IMR-90 (cell line): Measurements from ENCODE around the gene USP24. TPM values are rescaled to one million over a fixed set of nuclear protein-coding genes. Genes with fewer than 3 reads are reported as not detected.
A peak's percentile ranks its signal among the peaks of the same experiment; 100 is the strongest.

Source experiments
- ATAC-seq: fragments of 200-7000 bp; cut with Tn5 transposase; 2 replicates; pipeline ENCODE4 v1.9.1; 2020; ENCODE audit warnings: low read depth, mild to moderate bottlenecking, moderate library complexity
- BruUV-seq: library from RNA; stranded (reverse); fragments of 400-500 nt; replicated peaks from 2 replicates; lab custom pipeline; 2021; lab: Mats Ljungman, UMichigan
- CTCF ChIA-PET: fragments of 300-600 bp; formaldehyde crosslinking; extraction: SDS; loops from one replicate; lab custom pipeline; 2021; ENCODE audit warnings: antibody characterized with exemption; lab: Yijun Ruan, JAX
- POLR2A ChIA-PET: fragments of 300-600 bp; sonication (Branson Sonifier 250); formaldehyde crosslinking; loops from one replicate; lab custom pipeline; 2022; ENCODE audit warnings: antibody characterized with exemption; ENCODE audit not compliant: unreplicated experiment; lab: Charles Lee
- DNase-seq: peaks from one replicate; pipeline ENCODE4 v3.0.0; 2013
- H2AFZ ChIP-seq: replicated peaks from 2 replicates; pipeline ENCODE3; 2013; ENCODE audit warnings: low read length, mild to moderate bottlenecking; ENCODE audit not compliant: poor library complexity
- H2AK5ac ChIP-seq: 2 replicates; pipeline ENCODE4 v1.6.1; 2013; ENCODE audit warnings: low read depth, low read length, inconsistent platforms
- H2AK9ac ChIP-seq: replicated peaks from 2 replicates; pipeline ENCODE3; 2013; ENCODE audit warnings: mild to moderate bottlenecking, low read depth, low read length, moderate library complexity; ENCODE audit not compliant: poor library complexity
- H2BK120ac ChIP-seq: 2 replicates; pipeline ENCODE4 v1.6.1; 2013; ENCODE audit warnings: low read depth, low read length, inconsistent platforms
- H2BK15ac ChIP-seq: 3 replicates; pipeline ENCODE4 v1.6.1; 2013; ENCODE audit warnings: low read depth, low read length, inconsistent platforms
- H2BK20ac ChIP-seq: 2 replicates; pipeline ENCODE4 v1.6.1; 2013; ENCODE audit warnings: low read depth, mild to moderate bottlenecking, inconsistent platforms, low read length, moderate library complexity
- H2BK5ac ChIP-seq: 2 replicates; pipeline ENCODE4 v1.6.1; 2013; ENCODE audit warnings: mild to moderate bottlenecking, low read depth, low read length, inconsistent platforms; ENCODE audit not compliant: poor library complexity, severe bottlenecking
- H3K14ac ChIP-seq: replicated peaks from 2 replicates; pipeline ENCODE4 v1.6.1; 2013; ENCODE audit warnings: low read depth, low read length, inconsistent platforms
- H3K18ac ChIP-seq: 2 replicates; pipeline ENCODE4 v1.6.1; 2013; ENCODE audit warnings: low read depth, low read length, control low read depth
- H3K23ac ChIP-seq: 2 replicates; pipeline ENCODE4 v1.6.1; 2013; ENCODE audit warnings: low read depth, low read length, inconsistent platforms
- H3K27ac ChIP-seq: 2 replicates; pipeline ENCODE4 v1.5.1; 2013; ENCODE audit warnings: mild to moderate bottlenecking, control low read depth, low read length; ENCODE audit not compliant: insufficient read depth
- H3K27me3 ChIP-seq: 2 replicates; pipeline ENCODE4 v1.6.1; 2013; ENCODE audit warnings: low read length; ENCODE audit not compliant: control insufficient read depth, insufficient read depth
- H3K36me3 ChIP-seq: 2 replicates; pipeline ENCODE4 v1.6.1; 2013; ENCODE audit warnings: low read length, mixed read lengths; ENCODE audit not compliant: control insufficient read depth, insufficient read depth
- H3K4ac ChIP-seq: 2 replicates; pipeline ENCODE4 v1.6.1; 2013; ENCODE audit warnings: low read depth, low read length, inconsistent platforms
- H3K4me1 ChIP-seq: 2 replicates; pipeline ENCODE4 v1.6.1; 2013; ENCODE audit warnings: low read length, mixed read lengths; ENCODE audit not compliant: control insufficient read depth, insufficient read depth
- H3K4me2 ChIP-seq: 2 replicates; pipeline ENCODE4 v1.6.1; 2013; ENCODE audit warnings: low read depth, mild to moderate bottlenecking, control low read depth, low read length, moderate library complexity
- H3K4me3 ChIP-seq: 2 replicates; pipeline ENCODE4 v1.5.1; 2013; ENCODE audit warnings: low read depth, mild to moderate bottlenecking, control low read depth, low read length, moderate library complexity; ENCODE audit not compliant: insufficient read depth
- H3K56ac ChIP-seq: 2 replicates; pipeline ENCODE4 v1.6.1; 2013; ENCODE audit warnings: low read length, inconsistent platforms; ENCODE audit not compliant: insufficient read depth; ENCODE audit errors: extremely low read depth
- H3K79me1 ChIP-seq, 2 experiments: 2 replicates each; pipeline ENCODE4 v1.6.1; 2013; ENCODE audit warnings: low read length in 2 of 2, inconsistent platforms in 1 of 2, low read depth in 1 of 2
- H3K9ac ChIP-seq: 2 replicates; pipeline ENCODE4 v1.6.1; 2013; ENCODE audit warnings: low read depth, low read length, control low read depth
- H3K9me1 ChIP-seq: 2 replicates; pipeline ENCODE4 v1.6.1; 2013; ENCODE audit warnings: low read length, inconsistent platforms; ENCODE audit not compliant: insufficient read depth
- H3K9me3 ChIP-seq: 2 replicates; pipeline ENCODE4 v1.6.1; 2013; ENCODE audit warnings: low read length; ENCODE audit not compliant: control insufficient read depth, insufficient read depth
- H4K20me1 ChIP-seq: 2 replicates; pipeline ENCODE4 v1.6.1; 2013; ENCODE audit warnings: low read length, inconsistent platforms; ENCODE audit not compliant: insufficient read depth
- H4K5ac ChIP-seq: 2 replicates; pipeline ENCODE4 v1.6.1; 2013; ENCODE audit warnings: mild to moderate bottlenecking, low read depth, low read length, control low read depth
- H4K8ac ChIP-seq, 2 experiments: 2 replicates each; pipeline ENCODE4 v1.6.1; 2013; ENCODE audit warnings: low read depth in 2 of 2, low read length in 2 of 2, control low read depth in 1 of 2, inconsistent platforms in 1 of 2
- H4K91ac ChIP-seq: 2 replicates; pipeline ENCODE4 v1.6.1; 2013; ENCODE audit warnings: low read depth, low read length, inconsistent platforms; ENCODE audit not compliant: insufficient read depth
- BHLHE40 ChIP-seq: fragments of 150-350 bp; IDR thresholded peaks from 2 replicates; pipeline ENCODE4 v1.6.1; 2016; ENCODE audit warnings: mild to moderate bottlenecking, low read depth, low read length
- CEBPB ChIP-seq: IDR thresholded peaks from 2 replicates; pipeline ENCODE4 v1.6.1; 2012; ENCODE audit warnings: low read depth, low read length, improper control_type of control experiment
- CHD1 ChIP-seq: IDR thresholded peaks from 2 replicates; pipeline ENCODE4 v1.6.1; 2012; ENCODE audit warnings: low read depth, low read length, improper control_type of control experiment
- CTCF ChIP-seq: conservative IDR thresholded peaks from 2 replicates; pipeline ENCODE4 v1.5.1; 2012; ENCODE audit warnings: mild to moderate bottlenecking, low read depth, low read length, improper control_type of control experiment
- ELK1 ChIP-seq: fragments of 150-350 bp; IDR thresholded peaks from 2 replicates; pipeline ENCODE4 v1.6.1; 2016; ENCODE audit warnings: low read depth, mild to moderate bottlenecking, low read length, moderate library complexity, borderline replicate concordance
- FOS ChIP-seq: fragments of 150-350 bp; IDR thresholded peaks from 2 replicates; pipeline ENCODE4 v1.6.1; 2016; ENCODE audit warnings: low read depth, low read length
- MAFK ChIP-seq: IDR thresholded peaks from 2 replicates; pipeline ENCODE4 v1.6.1; 2012; ENCODE audit warnings: low read depth, low read length, improper control_type of control experiment
- MAZ ChIP-seq: IDR thresholded peaks from 2 replicates; pipeline ENCODE4 v1.6.1; 2012; ENCODE audit warnings: low read depth, mild to moderate bottlenecking, low read length, improper control_type of control experiment, moderate library complexity, borderline replicate concordance
- MXI1 ChIP-seq: IDR thresholded peaks from 2 replicates; pipeline ENCODE4 v1.6.1; 2012; ENCODE audit warnings: low read depth, mild to moderate bottlenecking, low read length, moderate library complexity, borderline replicate concordance
- NFE2L2 ChIP-seq: fragments of 150-350 bp; IDR thresholded peaks from 2 replicates; pipeline ENCODE4 v1.6.1; 2016; ENCODE audit warnings: low read depth, mild to moderate bottlenecking, low read length
- POLR2A ChIP-seq: IDR thresholded peaks from 2 replicates; pipeline ENCODE4 v1.6.1; 2012; ENCODE audit warnings: mild to moderate bottlenecking, low read depth, low read length
- RAD21 ChIP-seq: IDR thresholded peaks from 2 replicates; pipeline ENCODE4 v1.6.1; 2012; ENCODE audit warnings: low read length, improper control_type of control experiment
- RCOR1 ChIP-seq: IDR thresholded peaks from 2 replicates; pipeline ENCODE4 v1.6.1; 2012; ENCODE audit warnings: mild to moderate bottlenecking, low read length, improper control_type of control experiment; ENCODE audit not compliant: insufficient replicate concordance
- USF2 ChIP-seq: fragments of 150-350 bp; IDR thresholded peaks from 2 replicates; pipeline ENCODE4 v1.6.1; 2017; ENCODE audit warnings: mild to moderate bottlenecking, antibody characterized with exemption, low read length, low read depth
- whole genome bisulfite sequencing, 2 experiments: methylation state at CpG; one replicate each; pipeline versions ENCODE4 v1.1.5 to v1.1.7; 2013; ENCODE audit warnings: missing lambda C conversion rate in 2 of 2; ENCODE audit not compliant: insufficient read length in 1 of 2; ENCODE audit errors: extremely low coverage in 2 of 2; 5-methylcytosine and 5-hydroxymethylcytosine counted together
- dilution Hi-C: fragments of 300-500 bp; cut with HindIII; formaldehyde crosslinking; loops from one replicate; pipeline ENCODE4 v1.14.3; 2018; ENCODE audit warnings: low sequenced_read_pairs; ENCODE audit not compliant: unreplicated experiment
- in situ Hi-C: fragments of 300-500 bp; cut with MboI; formaldehyde crosslinking; loops from 3 replicates; pipeline ENCODE4 v1.14.3; 2019; ENCODE audit warnings: low sequenced_read_pairs, inconsistent platforms, mixed read lengths
- intact Hi-C: fragments of 100-400 bp; cut with micrococcal nuclease; formaldehyde crosslinking; loops from 2 replicates; pipeline ENCODE4 v1.10.0; 2022
- polyA plus RNA-seq, 3 experiments: library from polyadenylated mRNA; depleted of rRNA; stranded (reverse); fragments of >200 nt; gene quantifications; 2 replicates each; pipeline ENCODE4 v1.2.3, GENCODE V29; 2012; ENCODE audit warnings: low replicate concordance in 1 of 3
- total RNA-seq: library from RNA; depleted of rRNA; stranded (reverse); fragments of >200 nt; gene quantifications from 2 replicates; pipeline ENCODE4 v1.2.3, GENCODE V29; 2012

Gene USP24
- total and polyA plus RNA-seq, 2 of the 4 experiments (the other 2 are of a cell fraction), result 8.4 to 36.7 TPM

- Histone ChIP-seq H4K8ac (no peak overlapping the region), H3K4me2 (peak overlapping the region; percentile 47; the same call in 1 of the 2 replicates), H2BK5ac (no peak overlapping the region), H3K56ac (no peak overlapping the region), H2AFZ (no peak overlapping the region), H3K4me1 (peaks cover 2% of the 10 kb centered on the region), H4K91ac (no peak overlapping the region), H3K9ac (no peak overlapping the region), H3K9me3 (no peaks in the 10 kb centered on the region), H4K5ac (no peak overlapping the region; the same call in 1 of the 2 replicates), H3K27me3 (no peaks in the 10 kb centered on the region), H2AK5ac (no peak overlapping the region), H4K20me1 (no peaks in the 10 kb centered on the region), H3K14ac (0 out of 2 replicates have a peak overlapping the region, but pooled peaks have one; percentile 55), H3K36me3 (peaks cover 16% of the 10 kb centered on the region), H2AK9ac (no peak overlapping the region), H3K79me1 (peaks cover 3 to 4% of the 10 kb centered on the region in 2 experiments; a peak in 3 of 4 replicates), H3K27ac (no peak overlapping the region), H3K23ac (no peak overlapping the region), H3K18ac (peak overlapping the region; percentile 55; the same call in 1 of the 2 replicates), H3K4me3 (no peak overlapping the region), H2BK120ac (no peak overlapping the region), H2BK20ac (no peak overlapping the region), H3K4ac (no peak overlapping the region), H3K9me1 (peaks cover 5% of the 10 kb centered on the region; the same call in 1 of the 2 replicates), H2BK15ac (no peak overlapping the region)
- whole genome bisulfite sequencing, 2 experiments, result no CpG with 5 or more reads among the region's 2 CpGs
- no peak for TF ChIP-seq USF2
- no peak for TF ChIP-seq NFE2L2
- no peak for TF ChIP-seq RCOR1
- TF ChIP-seq MAZ, result no peak
- TF ChIP-seq MXI1, result no peak
- TF ChIP-seq FOS, result no peak
- no peak for TF ChIP-seq CTCF
- no peak for TF ChIP-seq ELK1
- no peak for TF ChIP-seq CHD1
- no peak for TF ChIP-seq MAFK
- no peak for TF ChIP-seq RAD21
- TF ChIP-seq BHLHE40, result no peak
- TF ChIP-seq CEBPB, result no peak
- TF ChIP-seq POLR2A, result no peak
- intact Hi-C loops (loop anchor here (5.0 kb wide), 1 partner anchor 41 kb away; no protein-coding TSS in a partner anchor), in situ Hi-C loops (no loop called here), dilution Hi-C loops (no loop called here)
- ATAC-seq (peak; percentile 42), DNase-seq (no peak)
- ChIA-PET CTCF (interaction anchor here (0.6 kb wide), 1 partner anchor 127 kb away, joined by 3 read pairs; no protein-coding TSS in a partner anchor), POLR2A (no interaction called here)
- BruUV-seq, result TSS peak; percentile 23
These were observed 64.1 kb downstream of the USP24 start for GRCh38 chr1:55150880-55151588.
